Adrenal gland (tissue), 12 donors: ENCODE results near the gene OR11H6. TPM values are rescaled to one million over a fixed set of nuclear protein-coding genes. Genes with fewer than 3 reads are reported as not detected.
"Not testable (repeated sequence)": the region's sequence is repeated elsewhere in the genome, so short reads cannot be mapped to it uniquely, and the experiment has no call there.

Experiments
- DNase-seq, 7 donors: peaks; one replicate each; pipeline ENCODE4 v3.0.0-alpha.2; 2019 to 2020
- H3K27ac ChIP-seq, 5 donors: fragments of 200-600 bp; sonication (generic) in 4 of 5; 1 replicate in 3 of 5; 2 replicates in 2 of 5; pipeline versions ENCODE4 v1.5.1 to v1.8.0; 2016 to 2020; ENCODE audit warnings: mild to moderate bottlenecking in 1 of 5
- H3K27me3 ChIP-seq: fragments of 200-600 bp; 2 replicates; pipeline ENCODE4 v1.8.0; 2021
- H3K36me3 ChIP-seq, 2 donors: fragments of 200-600 bp; replicated peaks in 1 of 2; 1 replicate in 1 of 2; 2 replicates in 1 of 2; pipeline versions ENCODE4 v1.5.1 to v1.8.0; 2018 to 2022
- H3K4me1 ChIP-seq, 2 donors: fragments of 200-600 bp; replicated peaks in 1 of 2; 1 replicate in 1 of 2; 2 replicates in 1 of 2; pipeline versions ENCODE4 v1.5.1 to v1.8.0; 2018 to 2021
- H3K4me3 ChIP-seq, 4 donors: fragments of 200-600 bp; sonication (generic) in 3 of 4; one replicate each; pipeline ENCODE4 v1.5.1; 2016 to 2018
- H3K9me3 ChIP-seq, 3 donors: fragments of 200-600 bp; sonication (generic) in 1 of 3; replicated peaks in 1 of 3; 1 replicate in 2 of 3; 2 replicates in 1 of 3; pipeline versions ENCODE4 v1.5.1 to v1.8.0; 2016 to 2021
- CTCF ChIP-seq, 6 experiments: fragments of 450-650 bp in 4 of 6; fragments of 200-600 bp in 2 of 6; sonication (generic) in 1 of 6; IDR thresholded peaks; 1 replicate in 5 of 6; 2 replicates in 1 of 6; pipeline versions ENCODE4 v1.5.1 to v1.8.0; 2016 to 2021; ENCODE audit warnings: antibody characterized with exemption in 6 of 6, mild to moderate bottlenecking in 2 of 6, moderate library complexity in 1 of 6
- POLR2A ChIP-seq, 2 donors: fragments of 450-650 bp; IDR thresholded peaks; one replicate each; pipeline ENCODE4 v1.6.1; 2017; ENCODE audit warnings: antibody characterized with exemption in 2 of 2, mild to moderate bottlenecking in 2 of 2, moderate library complexity in 1 of 2
- WGBS, 4 donors: extraction: QIAGEN DNeasy Blood & Tissue Kit in 2 of 4; methylation state at CpG; one replicate each; pipeline versions ENCODE4 v1.1.5 to v1.1.7; 2013 to 2017; 5-methylcytosine and 5-hydroxymethylcytosine counted together
- intact Hi-C, 2 donors: fragments of 100-400 bp; cut with DNase I; formaldehyde crosslinking; loops; one replicate each; pipeline versions ENCODE4 v1.14.1 to v1.15.0; 2022 to 2023
- polyA plus RNA-seq, 3 donors: library from polyadenylated mRNA; stranded (reverse); fragments of 200-250 nt in 2 of 3; fragments of 350-450 nt in 1 of 3; fragmentation: Illumina TruSeq in 1 of 3; extraction: RNeasy Lipid Tissue Mini Kit (QIAGEN cat#74804) in 1 of 3; gene quantifications; one replicate each; pipeline ENCODE4 v1.2.3, GENCODE V29; 2013 to 2014
- total RNA-seq, 9 donors: library from RNA; depleted of rRNA in 4 of 9; stranded (reverse); fragments of >200 nt in 4 of 9; fragments of 120-200 nt in 1 of 9; fragmentation: NEBNext Ultra II Directional in 1 of 9; extraction: Animal tissue kit (Norgen Biotek cat#: 25700) in 1 of 9; gene quantifications; one replicate each; pipeline versions ENCODE4 v1.1.0 to v1.2.4, GENCODE V29; 2013 to 2023
- donor health status: healthy with polysubstance abuse.
- donor health status: Bipolar disorder and iron deficiency.
- donor health status: DM: yes; HTN: yes; CAD: no.
- donor health status: DM: no; HTN: no; CAD: no.
- donor health status: DM: no; HTN: no; CAD: no.
- donor health status: DM: yes; HTN: yes; CAD: no.

OR11H6 gene
- total and polyA plus RNA-seq, 12 donors = not detected

GRCh38 chr14:20215196-20215595, 8.3 kb upstream of the OR11H6 start:
- TF ChIP-seq POLR2A (IDR thresholded peaks at IDR 0.05) (no peak), CTCF (IDR thresholded peaks at IDR 0.05) (no peak)
- Histone ChIP-seq H3K27me3 (no peaks in the 10 kb centered on the region), H3K4me3 (no peak overlapping the region), H3K9me3 (no peaks in the 10 kb centered on the region), H3K27ac (no peak overlapping the region), H3K36me3 (no peaks in the 10 kb centered on the region), H3K4me1 (no peaks in the 10 kb centered on the region)
- intact Hi-C loops = no loop called here
- 38 to 70% (median 55%) methylated on average over 2 of the region's 2 CpGs for WGBS, 4 donors
- DNase-seq = no peak

DNA sequence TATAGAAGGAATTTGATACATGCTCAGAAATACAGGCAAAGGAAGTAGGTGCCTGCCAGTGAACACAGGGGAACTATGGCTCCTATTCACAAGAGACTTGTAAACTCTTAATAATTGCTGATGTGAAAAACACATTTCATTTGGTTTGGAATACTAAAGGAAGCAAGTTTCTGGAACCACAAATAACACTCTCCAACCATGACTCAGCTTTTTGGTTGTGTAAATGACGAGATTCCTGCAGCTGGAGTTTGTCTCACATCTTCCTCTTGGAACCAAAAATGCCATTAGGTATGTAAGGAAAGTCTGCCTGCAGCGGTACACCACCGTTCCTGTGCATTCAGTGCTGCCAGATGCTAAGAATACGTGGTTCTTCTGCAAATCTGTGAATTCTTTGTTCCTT, 4.5 kb upstream of the OR11H6 start:
- DNase-seq = no peak
- TF ChIP-seq POLR2A (IDR thresholded peaks at IDR 0.05) (no peak), CTCF (IDR thresholded peaks at IDR 0.05) (no peak)
- 35 to 62% (median 44%) methylated on average over 3 to 4 of the region's 4 CpGs for WGBS, 4 donors
- Histone ChIP-seq H3K4me1 (no peaks in the 10 kb centered on the region), H3K4me3 (no peak overlapping the region), H3K9me3 (no peaks in the 10 kb centered on the region), H3K27ac (no peak overlapping the region), H3K36me3 (no peaks in the 10 kb centered on the region), H3K27me3 (no peaks in the 10 kb centered on the region)
- intact Hi-C loops = no loop called here

GRCh38 chr14:20228681-20229080, 5.2 kb downstream of the OR11H6 start, which contains the start of gene OR11H7:
Gene OR11H7 (plus strand): TSS chr14:20228981.
- H3K9me3 ChIP-seq = no peaks in the 10 kb centered on the region
- TF ChIP-seq CTCF (IDR thresholded peaks at IDR 0.05) = no peak
- no peak for TF ChIP-seq POLR2A (IDR thresholded peaks at IDR 0.05)
- no peaks in the 10 kb centered on the region for H3K36me3 ChIP-seq
- no peaks in the 10 kb centered on the region for H3K4me1 ChIP-seq
- no peak within 1 kb of the TSS for H3K27ac ChIP-seq
- intact Hi-C loops = no loop called here
- no peaks in the 10 kb centered on the region for H3K27me3 ChIP-seq
- WGBS, 4 donors = 50 to 65% (median 53%) methylated on average over 1 of the region's 1 CpG
- no peak within 1 kb of the TSS for H3K4me3 ChIP-seq
- DNase-seq = no peak

DNA sequence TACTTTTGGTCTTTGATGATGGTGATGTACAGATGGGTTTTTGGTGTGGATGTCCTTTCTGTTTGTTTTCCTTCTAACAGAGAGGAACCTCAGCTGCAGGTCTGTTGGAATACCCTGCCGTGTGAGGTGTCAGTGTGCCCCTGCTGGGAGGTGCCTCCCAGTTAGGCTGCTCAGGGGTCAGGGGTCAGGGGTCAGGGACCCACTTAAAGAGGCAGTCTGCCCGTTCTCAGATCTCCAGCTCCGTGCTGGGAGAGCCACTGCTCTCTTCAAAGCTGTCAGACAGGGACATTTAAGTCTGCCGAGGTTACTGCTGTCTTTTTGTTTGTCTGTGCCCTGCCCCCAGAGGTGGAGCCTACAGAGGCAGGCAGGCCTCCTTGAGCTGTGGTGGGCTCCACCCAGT, 11.9 kb downstream of the OR11H6 start:
- DNase-seq, intact Hi-C loops, H3K9me3 ChIP-seq, H3K27ac ChIP-seq, H3K4me3 ChIP-seq, H3K36me3 ChIP-seq, H3K4me1 ChIP-seq, H3K27me3 ChIP-seq: not testable (repeated sequence)
- 76 to 93% (median 81%) methylated on average over 2 to 4 of the region's 4 CpGs for WGBS, 4 donors

DNA sequence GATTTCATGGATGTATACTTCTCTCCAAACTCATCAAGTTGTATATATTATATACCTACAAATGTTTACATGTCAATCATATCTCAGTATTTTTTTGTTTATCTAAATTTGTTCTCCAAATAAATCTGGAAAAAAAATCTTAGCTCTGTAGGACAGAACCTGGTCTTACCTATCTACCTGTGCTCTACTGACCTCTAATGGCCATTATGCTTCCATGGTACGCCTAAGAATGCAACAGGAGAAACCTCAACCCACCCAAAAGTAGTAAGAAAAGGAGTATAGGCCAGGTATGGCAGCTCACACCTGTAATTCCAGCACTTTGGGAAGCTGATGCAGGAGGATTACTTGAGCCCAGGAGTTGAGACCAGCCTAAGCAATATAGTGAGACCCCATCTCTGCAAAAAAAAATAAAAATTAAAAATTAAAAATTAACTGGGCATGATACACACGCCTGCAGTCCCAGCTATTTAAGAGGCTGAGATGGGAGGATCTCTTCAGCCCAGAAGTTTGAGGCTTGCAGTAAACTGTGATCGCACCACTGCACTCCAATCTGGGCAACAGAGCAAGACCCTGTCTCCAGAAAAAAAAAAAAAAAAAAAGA, 24.2 kb downstream of the OR11H6 start:
- no peak for TF ChIP-seq POLR2A (IDR thresholded peaks at IDR 0.05)
- no peak for TF ChIP-seq CTCF (IDR thresholded peaks at IDR 0.05)
- Histone ChIP-seq H3K27me3 (no peaks in the 10 kb centered on the region), H3K4me3 (no peak overlapping the region), H3K4me1 (no peaks in the 10 kb centered on the region), H3K9me3 (no peaks in the 10 kb centered on the region), H3K27ac (no peak overlapping the region), H3K36me3 (no peaks in the 10 kb centered on the region)
- intact Hi-C loops = no loop called here
- WGBS, 4 donors = 53 to 64% (median 58%) methylated on average over 3 of the region's 3 CpGs
- no peak for DNase-seq
